GM18507 (cell line): ENCODE results near the gene GPR84.
"Not testable (repeated sequence)": the region's sequence is repeated elsewhere in the genome, so short reads cannot be mapped to it uniquely, and the experiment has no call there.

Source experiments
- DNase-seq: peaks from one replicate; pipeline ENCODE4 v3.0.0; 2011; ENCODE audit warnings: low read depth; ENCODE audit not compliant: insufficient read length; ENCODE audit errors: extremely low spot score
- FAIRE-seq: peaks from 2 replicates; lab custom pipeline; 2011; peaks lifted over from hg19 to GRCh38; lab: Jason Lieb, UNC

GPR84 gene

GRCh38 chr12:54358191-54358944 is 5.9 kb downstream of the GPR84 start:
- FAIRE-seq (peak; percentile 70), DNase-seq (peak; percentile 45)

- DNase-seq (no peak), FAIRE-seq (no peak)
Observed at GRCh38 chr12:54357506-54358190, 6.6 kb downstream of the GPR84 start.

- no peak for FAIRE-seq
- no peak for DNase-seq
Observed at GRCh38 chr12:54356951-54357356, 7.3 kb downstream of the GPR84 start.

DNA sequence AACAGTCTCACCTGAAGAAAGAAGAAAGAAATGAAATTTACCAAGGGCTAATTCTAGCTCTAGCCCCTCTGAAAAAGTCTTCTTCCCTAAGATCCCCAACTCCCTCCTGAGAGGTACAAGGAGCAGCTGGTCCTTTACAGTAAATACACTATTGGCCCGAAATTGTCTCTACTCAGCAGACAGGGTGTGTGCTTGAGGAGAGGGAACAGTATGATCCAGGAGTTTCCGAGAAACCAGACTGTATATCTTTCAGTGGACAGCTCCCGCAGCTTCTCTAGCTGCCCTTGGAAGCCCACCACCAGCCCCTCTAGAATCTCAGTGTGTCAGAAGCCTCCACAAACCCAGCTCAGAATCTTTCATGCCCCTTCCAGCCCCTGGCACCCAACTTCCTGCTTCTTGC is 8.1 kb downstream of the GPR84 start:
- no peak for FAIRE-seq
- DNase-seq: no peak

- DNase-seq (no peak), FAIRE-seq (no peak)
Observed at GRCh38 chr12:54355104-54355815, 9.0 kb downstream of the GPR84 start.

DNA sequence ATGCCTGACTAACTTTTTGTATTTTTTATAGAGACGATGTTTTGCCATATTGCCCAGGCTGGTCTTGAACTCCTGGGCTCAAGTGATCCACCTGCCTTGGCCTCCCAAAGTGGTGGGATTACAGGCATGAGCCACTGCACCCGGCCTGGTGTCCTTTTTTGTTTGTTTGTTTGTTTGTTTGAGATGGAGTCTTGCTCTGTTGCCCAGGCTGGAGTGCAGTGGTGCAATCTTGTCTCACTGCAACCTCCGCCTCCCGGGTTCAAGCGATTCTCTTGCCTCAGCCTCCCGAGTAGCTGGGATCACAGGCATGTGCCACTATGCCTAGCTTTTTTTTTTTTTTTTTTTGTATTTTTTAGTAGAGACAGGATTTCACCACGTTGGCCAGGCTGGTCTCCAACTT is 10.0 kb downstream of the GPR84 start:
- FAIRE-seq, DNase-seq: not testable (repeated sequence)

DNA sequence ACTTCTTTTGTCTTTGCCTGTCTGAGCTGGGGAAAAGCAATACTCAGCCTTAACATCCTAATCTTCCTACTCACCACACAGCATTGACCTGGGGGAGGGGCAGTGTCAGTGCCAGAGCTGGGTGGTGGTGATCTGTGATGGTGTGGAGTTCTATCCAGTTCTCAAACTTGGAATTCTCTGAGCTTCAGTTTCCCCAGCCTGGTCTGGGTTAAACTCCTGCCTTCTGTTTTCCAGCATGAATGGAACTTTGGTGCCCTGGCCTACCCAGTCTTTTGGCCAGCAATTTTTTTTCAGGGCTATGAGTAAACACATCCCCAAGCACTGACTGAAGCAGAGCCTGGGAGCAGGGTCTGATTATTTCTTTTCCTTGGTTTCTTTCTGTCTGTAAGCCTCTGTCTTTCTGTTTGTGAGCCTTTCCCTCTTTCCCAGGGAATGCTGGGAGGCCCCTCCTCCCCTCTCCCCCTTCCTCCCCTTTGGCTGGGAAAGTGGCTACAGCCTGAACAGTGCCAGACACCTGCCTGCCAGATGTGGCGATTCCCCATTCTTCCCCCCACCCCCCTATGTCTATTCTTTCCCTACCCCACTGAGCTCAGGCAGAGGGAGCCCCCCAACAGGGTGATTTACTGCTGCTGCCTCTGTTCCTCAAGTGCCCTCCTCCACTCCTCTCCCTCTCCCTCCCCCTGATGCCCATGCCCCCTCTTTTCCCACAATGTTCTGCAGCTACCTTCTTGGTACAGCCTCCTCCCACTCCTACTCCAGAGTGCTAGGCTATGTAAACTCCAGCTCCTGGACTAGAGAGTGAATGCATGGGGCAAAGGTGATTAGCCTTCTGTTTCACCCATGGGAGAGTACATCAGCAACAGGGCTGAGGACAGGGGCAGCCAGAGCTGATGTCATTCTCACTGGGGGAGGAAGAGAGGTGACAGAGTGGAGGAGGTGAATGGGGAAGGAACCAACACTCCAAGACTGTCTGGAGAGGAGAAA is 11.1 kb downstream of the GPR84 start:
- FAIRE-seq (no peak), DNase-seq (no peak)

DNA sequence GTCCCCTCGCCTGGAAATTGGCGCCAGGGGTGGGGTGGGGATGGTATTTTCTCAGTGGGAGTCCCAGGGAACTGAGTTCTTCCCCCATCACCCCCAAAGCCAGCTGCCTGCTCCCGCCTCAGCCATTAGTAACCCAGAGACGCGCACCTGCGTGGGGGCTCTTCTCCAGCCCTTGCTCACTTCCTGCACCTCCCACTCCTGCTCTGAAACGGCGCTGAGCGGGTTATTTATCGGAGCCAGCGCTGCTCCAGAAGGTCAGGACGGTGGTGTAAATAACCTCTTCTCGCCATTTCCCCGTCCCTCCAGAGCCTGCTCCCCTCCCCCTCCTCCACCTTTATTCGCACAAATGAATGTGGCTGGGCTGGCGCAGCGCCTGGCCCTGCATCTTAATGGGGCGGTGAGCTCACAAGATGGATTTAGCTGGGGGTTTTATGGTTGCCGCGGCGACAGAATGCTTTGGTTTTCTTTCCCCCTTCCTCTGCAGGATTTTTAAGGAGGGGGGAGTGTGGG is 12.2 kb downstream of the GPR84 start:
- no peak for DNase-seq
- FAIRE-seq: no peak

GRCh38 chr12:54351341-54351740 is 12.9 kb downstream of the GPR84 start:
- no peak for FAIRE-seq
- DNase-seq: no peak

DNA sequence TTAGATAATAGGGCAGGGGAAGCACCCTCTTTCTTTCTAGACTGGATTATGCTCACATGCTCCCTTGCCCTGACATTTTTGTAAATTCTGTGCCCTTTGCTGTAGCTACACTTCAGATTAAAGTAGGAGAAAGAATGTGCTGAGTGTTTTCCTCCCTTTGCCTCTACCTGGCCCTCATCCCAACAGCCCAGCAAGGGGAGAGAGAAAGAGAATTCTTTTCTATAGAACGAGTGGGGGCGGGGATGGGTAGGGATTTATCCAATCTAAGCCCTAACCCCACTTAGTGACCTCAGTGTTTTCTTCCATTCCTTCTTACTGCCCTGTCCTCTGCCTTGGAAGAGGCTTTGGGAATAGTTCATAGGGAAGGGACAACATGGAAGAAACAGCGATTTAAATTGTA is 13.5 kb downstream of the GPR84 start:
- DNase-seq: no peak
- FAIRE-seq: no peak

DNA sequence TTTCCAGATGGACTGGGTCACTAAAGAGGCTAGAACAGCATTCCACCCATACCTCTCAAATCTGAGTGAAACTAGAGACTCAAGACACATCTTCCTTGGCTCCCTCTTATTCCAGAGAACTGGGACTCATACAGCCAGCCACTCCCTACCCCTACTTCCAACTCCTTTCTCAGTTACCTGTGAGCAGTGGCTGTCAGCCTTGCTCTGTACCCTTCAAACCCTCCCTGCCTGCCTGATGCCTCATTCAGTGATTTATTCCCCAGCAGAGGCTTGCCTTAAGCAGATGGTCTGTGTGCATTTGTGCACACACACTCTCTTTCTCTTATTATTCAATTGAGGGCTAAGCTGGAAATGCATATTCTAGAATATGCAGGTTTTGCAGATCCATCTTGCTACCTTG is 14.6 kb downstream of the GPR84 start:
- FAIRE-seq (no peak), DNase-seq (no peak)

DNA sequence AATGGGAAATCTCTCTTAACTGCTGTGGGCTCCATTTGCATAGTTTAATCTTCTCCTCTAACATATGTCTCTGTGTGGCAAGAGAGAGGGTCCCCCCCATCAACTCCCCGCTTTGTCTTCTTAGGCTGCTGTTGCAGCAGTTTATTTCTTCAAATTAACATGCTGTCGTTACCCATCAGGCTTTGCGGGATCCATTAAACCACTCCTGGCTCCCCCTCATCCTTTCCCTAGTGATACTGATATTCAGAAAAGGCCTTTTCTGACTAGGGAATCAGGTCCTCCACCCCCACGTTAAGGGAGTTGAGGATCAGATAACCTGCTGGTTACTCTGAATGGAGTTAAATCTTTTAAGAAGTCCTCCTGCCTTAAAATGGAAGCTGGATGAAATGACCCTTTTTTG is 15.2 kb downstream of the GPR84 start:
- no peak for DNase-seq
- no peak for FAIRE-seq

DNA sequence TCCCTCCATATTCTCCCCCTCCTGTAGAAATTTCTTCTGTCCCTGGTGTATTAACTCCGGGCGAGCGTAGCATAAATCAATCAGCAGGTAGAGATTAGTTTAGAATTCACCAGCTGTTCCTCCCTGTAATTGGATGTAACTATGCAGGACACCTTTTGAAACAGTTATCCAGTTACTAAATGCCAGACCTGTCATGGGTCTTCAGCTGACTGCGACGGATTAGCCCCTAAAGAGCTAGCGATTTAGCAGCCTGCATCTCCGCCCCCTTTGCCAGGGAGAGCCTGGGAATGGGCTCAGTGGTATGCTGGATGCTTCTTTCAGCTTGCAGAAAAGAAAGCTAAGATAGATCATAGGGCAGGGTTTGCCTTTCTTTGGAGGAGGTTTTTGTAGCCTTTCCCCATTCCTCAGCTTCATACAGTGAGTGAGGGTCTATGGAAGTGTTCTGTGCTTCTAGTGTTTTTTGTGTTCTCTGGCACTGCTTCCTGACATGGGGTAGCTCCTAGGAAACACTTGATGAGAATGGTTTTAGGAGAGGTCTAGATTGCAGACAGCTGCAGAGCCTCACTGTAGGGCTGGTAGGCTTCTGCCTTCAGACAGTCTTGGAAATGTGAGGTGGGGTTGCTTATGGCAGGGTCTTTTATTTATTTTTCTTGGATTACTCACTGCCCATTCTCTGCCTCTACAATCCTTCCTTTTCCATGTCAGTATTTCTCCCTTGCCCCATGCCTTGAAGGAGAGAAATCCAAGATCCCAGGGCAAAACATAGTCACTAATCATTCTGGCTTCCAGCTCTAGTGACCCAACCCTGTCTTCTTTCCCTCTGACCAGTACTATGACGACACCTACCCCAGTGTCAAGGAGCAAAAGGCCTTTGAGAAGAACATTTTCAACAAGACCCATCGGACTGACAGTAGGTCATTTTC is 22.6 kb downstream of the GPR84 start:
- FAIRE-seq (no peak), DNase-seq (no peak)

- no peak for DNase-seq
- no peak for FAIRE-seq
Observed at GRCh38 chr12:54340846-54341245, 23.4 kb downstream of the GPR84 start.

- FAIRE-seq (no peak), DNase-seq (no peak)
Observed at GRCh38 chr12:54338698-54339296, 25.5 kb downstream of the GPR84 start.

DNA sequence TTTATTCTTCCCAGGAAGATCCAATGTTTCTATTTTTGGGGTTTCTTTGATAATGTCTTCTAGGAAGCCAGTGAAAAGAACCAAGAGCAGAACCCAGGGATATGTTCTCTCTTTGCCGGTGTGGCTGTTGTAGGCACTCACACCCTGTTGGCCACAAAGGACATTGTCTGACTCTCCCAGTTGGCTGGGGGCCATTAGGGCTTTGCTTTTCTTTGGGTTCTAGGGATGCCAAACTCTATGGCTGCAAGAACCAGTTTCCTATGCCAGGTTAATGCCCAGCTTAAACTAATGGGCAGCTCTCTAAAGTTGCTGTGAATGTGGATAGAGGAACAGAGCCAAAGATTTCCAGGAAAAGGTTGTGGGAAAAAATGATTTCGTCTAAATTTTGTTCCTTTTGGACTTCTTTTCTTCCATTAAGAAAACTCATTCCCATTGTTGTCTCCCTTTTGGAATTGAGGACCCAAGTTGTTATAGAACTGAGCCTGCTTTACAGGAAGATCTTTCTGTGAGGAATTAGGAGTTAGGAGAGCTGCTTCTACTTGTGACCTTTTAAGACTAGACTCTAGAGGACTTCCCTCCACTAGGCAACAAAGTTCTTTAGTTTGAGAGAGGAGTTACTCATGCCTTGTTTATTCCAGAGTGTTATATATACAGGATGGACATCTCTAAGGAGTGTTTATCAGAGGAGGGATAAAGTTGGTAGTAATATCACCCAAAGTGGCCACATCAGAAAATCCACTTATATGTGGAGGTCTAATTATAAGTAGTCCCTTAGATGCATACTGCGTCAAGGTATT is 26.2 kb downstream of the GPR84 start:
- no peak for FAIRE-seq
- DNase-seq: no peak

DNA sequence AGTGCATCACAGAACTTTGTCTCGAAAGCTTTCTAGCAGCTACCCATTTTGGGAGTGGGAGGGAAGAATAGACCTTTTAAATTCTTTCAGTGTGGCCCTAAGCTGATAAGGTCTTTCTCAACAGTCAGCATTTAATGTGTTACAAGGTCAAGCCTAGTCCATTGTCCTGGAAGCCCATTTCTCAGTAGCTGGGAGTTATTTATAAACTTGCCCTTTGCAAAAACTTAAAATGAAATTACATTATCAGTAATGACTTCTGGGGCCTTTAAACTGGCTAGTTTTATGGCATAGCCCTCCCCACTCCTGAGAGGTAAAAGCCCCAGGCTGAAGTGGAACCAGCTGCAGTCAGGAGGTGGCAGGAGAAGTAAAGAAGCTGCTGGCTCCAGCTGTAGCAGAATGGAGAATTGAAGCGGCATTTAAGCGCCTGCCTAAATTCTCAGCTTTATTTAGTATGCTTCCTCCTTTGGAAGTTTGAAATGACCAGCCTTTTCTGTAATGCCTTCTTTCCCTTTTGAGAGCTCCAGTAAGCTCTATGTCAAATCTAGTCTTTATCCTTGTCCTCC is 26.9 kb downstream of the GPR84 start:
- FAIRE-seq (no peak), DNase-seq (no peak)
